HepG2 (cell line): ENCODE measurements around the gene PEMT.

Experiments used
- CTCF ChIP-seq: sonication (generic); formaldehyde crosslinking; IDR thresholded peaks from 2 replicates; pipeline ENCODE4 v1.5.0; 2020; ENCODE audit warnings: mild to moderate bottlenecking, missing genetic modification reagents, moderate library complexity
- RAD21 ChIP-seq: fragments of 450-650 bp; formaldehyde crosslinking; IDR thresholded peaks from 2 replicates; pipeline ENCODE4 v1.5.0; 2020; ENCODE audit warnings: mild to moderate bottlenecking
- SUZ12 ChIP-seq: fragments of 150-350 bp; IDR thresholded peaks from 2 replicates; pipeline ENCODE4 v1.6.1; 2014; ENCODE audit warnings: low read depth, low read length
- TF ChIP-seq, protein P1 (sequence below): sonication (generic); formaldehyde crosslinking; IDR thresholded peaks from 2 replicates; pipeline ENCODE4 v1.4.0; 2020; ENCODE audit warnings: missing genetic modification reagents, borderline replicate concordance

GRCh38 chr17:17469358-17469757 is 122.2 kb downstream of the PEMT start:
- TF ChIP-seq CTCF (CRISPR knock-in tag) (no peak), SUZ12 (no peak), RAD21 (CRISPR knock-in tag) (no peak)
- TF ChIP-seq, protein P1, sequence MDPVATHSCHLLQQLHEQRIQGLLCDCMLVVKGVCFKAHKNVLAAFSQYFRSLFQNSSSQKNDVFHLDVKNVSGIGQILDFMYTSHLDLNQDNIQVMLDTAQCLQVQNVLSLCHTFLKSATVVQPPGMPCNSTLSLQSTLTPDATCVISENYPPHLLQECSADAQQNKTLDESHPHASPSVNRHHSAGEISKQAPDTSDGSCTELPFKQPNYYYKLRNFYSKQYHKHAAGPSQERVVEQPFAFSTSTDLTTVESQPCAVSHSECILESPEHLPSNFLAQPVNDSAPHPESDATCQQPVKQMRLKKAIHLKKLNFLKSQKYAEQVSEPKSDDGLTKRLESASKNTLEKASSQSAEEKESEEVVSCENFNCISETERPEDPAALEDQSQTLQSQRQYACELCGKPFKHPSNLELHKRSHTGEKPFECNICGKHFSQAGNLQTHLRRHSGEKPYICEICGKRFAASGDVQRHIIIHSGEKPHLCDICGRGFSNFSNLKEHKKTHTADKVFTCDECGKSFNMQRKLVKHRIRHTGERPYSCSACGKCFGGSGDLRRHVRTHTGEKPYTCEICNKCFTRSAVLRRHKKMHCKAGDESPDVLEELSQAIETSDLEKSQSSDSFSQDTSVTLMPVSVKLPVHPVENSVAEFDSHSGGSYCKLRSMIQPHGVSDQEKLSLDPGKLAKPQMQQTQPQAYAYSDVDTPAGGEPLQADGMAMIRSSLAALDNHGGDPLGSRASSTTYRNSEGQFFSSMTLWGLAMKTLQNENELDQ (CRISPR knock-in tag): no peak
